NCI-H2171 treated with DMSO at 0.1 percent for 48 hours (cell line): ENCODE data around the gene MAPK14.
A peak's percentile ranks its signal among the peaks of the same experiment; 100 is the strongest.
"Not testable (repeated sequence)": the region's sequence is repeated elsewhere in the genome, so short reads cannot be mapped to it uniquely, and the experiment has no call there.

Experiments used
- DNase-seq: peaks from one replicate; lab custom pipeline; 2025; lab: John Stamatoyannopoulos, UW

Gene MAPK14

DNA sequence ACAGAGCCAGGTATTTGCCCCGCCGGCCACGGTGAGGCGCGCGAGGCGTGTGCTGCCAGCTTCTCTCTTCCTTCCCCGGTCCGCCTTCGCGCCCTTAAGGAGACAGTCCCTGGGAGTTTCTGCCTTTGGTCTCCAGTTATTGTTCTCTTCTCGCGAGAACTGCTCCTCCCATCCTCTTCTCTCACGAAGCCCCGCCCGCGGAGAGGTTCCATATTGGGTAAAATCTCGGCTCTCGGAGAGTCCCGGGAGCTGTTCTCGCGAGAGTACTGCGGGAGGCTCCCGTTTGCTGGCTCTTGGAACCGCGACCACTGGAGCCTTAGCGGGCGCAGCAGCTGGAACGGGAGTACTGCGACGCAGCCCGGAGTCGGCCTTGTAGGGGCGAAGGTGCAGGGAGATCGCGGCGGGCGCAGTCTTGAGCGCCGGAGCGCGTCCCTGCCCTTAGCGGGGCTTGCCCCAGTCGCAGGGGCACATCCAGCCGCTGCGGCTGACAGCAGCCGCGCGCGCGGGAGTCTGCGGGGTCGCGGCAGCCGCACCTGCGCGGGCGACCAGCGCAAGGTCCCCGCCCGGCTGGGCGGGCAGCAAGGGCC lies at the start of gene MAPK14:
Gene MAPK14 (plus strand): TSS at position 308 of the 587 bp plus-strand sequence. CDS start 350 bp downstream, outside the sequence.
- peak; percentile 99 for DNase-seq

DNA sequence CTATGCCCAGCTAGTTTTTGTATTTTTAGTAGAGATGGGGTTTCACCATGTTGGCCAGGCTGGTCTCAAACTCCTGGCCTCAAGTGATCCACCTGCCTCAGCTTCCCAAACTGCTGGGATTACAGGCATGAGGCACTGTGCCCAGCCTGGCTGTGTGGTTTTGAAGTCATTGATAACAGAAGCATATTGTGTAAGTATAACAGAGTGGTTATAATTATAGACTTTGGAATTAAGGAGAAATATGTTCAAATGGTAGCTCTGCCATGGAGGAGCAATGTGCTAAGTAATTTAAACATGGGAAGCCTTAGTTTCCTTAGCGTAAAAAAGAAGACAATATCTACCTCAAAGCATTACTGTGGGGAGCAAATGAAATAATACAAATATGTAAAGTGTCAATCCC lies 47.5 kb upstream of the MAPK14 start:
- DNase-seq = not testable (repeated sequence)

DNA sequence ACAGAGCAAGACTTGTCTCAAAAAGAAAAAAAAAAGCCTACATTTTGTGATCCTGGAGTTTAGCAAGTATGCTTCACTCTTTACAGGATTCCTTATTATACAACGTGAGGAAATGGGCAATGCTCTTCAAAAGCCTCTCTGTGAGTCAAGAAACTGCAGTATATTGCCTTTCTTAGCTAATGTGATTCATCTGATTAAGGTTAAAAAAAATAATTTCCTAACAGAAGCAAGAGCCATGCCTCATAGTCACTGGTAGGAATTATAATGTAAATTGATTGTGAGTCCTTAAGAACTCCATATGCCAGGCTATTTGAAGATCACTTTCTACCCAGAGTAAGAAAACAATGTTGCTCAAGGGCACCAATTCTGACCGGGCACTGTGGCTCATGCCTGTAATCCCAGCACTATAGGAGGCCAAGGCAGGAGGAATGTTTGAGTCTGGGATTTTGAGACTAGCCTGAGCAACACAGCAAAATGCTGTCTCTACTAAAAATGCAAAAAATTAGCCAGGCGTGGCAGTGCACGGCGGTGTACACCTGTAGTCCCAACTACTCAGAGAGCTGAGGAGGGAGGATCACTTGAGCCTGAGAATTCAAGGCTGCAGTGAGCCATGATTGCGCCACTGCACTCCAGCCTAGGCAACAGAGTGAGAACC lies 46.5 kb upstream of the MAPK14 start:
- peak; percentile 32 for DNase-seq

DNA sequence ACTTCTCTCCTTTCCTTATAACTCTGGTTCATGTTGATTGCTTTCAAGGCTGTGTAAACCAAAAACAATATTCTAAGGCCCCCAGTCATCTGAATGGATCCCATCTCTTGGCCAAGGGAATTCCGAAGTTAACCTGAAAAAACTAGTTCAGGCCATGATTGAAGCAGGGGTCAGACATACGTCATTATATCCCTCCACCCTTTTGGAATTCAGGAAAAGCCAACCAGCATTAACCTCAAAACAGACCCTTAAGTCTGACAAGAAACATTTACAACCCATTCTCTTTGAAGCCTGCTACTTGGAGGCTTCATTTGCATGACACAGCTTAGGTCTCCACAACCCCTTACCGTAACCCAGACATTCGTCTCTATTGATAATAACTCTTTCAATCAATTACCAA lies 42.9 kb upstream of the MAPK14 start:
- DNase-seq = no peak

DNA sequence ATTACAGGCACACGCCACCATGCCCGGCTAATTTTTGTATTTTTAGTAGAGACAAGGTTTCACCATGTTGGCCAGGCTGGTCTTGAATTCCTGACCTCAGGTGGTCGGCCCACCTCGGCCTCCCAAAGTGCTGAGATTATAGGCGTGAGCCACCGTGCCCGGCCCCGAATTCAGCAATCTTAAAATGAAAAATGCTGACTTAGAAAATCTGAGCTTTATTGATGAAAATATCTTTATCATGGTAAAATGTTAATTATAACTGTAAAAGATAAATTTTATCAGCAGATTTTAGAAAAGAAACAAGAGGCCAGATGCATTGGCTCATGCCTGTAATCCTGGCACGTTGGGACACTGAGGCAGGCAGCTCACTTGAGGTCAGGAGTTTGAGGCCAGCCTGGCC lies 39.6 kb upstream of the MAPK14 start:
- not testable (repeated sequence) for DNase-seq

DNA sequence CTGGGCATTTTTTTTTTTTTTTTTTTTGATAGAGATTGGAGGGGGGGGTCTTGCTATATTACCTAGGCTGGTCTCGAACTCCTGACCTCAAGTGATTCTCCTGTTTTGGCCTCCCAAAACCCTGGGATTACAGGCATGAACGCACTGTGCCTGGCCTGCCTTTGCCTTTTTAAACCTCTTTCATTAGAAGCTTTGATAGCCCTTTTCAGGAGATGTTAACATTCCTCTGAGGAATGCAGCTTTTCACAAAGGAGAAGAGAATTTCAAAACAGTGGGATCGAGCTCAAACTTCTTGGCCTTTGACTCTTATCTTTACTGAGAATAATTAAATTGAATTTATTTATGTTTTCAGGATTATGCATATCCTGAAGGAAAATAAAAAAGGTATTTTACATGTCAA lies 34.5 kb upstream of the MAPK14 start:
- no peak for DNase-seq

DNA sequence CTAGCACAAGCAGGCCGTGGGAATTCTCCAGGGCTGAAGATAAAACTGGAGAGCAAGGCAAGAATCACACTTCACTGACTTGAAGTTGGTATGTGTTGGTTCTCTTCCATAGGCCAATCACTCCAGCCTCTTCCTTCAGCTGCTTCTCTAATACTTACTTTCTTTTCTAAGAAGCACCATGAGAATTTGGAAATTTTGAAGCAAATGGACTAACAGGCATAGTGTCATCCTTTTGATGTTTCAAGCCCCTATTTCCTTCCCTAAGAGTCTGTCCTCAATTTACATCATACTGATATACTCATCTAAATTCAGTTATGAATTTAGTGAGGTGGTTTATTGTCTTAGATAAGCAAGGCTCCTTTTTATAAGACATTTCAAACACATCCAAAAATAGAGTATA lies 27.2 kb upstream of the MAPK14 start:
- DNase-seq = no peak

DNA sequence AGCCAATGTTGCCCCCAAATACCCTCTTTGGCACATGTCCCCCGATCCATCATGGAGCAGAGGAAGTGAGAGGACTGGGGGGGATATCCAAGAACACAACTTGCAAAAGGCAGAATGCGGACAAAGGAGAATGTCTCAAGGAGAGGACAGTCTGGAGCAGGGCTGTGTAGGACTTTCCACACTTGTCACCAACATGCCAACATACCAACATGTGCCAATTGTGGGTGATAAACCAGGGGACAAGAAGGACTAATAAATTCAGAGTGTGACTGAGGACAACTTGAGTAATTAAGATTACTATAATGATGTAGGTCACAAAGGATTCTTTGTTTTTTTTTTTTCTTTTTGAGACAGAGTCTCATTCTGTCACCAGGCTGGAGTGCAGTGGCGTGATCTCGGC lies 11.9 kb upstream of the MAPK14 start:
- DNase-seq = no peak

DNA sequence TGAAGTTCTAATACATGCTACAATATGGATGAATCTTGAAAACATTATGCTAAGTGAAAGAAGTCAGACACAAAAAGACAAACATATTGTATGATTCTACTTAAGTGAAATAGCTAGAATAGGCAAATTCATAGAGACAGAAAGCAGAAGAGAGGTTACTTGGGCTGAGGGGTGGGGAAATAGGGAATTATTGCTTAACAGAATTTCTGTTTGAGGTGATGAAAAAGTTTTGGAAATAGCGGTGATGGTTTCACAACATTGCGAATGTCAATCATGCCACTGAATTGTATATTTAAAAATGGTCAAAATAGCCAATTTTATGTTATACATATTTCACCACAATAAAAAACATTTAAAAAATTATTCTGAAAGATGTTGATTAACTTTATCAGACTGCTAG lies 9.3 kb upstream of the MAPK14 start:
- DNase-seq = no peak

DNA sequence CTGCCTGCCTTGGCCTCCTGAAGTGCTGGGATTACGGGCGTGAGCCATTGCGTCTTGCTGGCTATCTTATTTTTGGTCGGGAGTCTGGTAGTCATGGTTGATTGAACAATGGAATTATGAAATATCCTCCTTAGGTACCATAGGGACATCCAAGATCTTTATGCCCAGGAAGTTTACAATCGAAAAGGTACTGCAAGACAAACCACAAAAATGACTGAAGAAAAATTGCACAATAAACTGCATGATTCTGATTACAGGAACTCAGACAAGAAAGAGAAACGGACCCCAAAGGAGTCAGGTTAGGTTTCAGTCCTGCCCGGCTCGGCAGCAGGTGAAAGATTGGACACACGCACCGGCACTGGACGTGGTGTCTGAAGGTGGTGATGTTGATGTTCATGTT lies 8.4 kb upstream of the MAPK14 start:
- no peak for DNase-seq

DNA sequence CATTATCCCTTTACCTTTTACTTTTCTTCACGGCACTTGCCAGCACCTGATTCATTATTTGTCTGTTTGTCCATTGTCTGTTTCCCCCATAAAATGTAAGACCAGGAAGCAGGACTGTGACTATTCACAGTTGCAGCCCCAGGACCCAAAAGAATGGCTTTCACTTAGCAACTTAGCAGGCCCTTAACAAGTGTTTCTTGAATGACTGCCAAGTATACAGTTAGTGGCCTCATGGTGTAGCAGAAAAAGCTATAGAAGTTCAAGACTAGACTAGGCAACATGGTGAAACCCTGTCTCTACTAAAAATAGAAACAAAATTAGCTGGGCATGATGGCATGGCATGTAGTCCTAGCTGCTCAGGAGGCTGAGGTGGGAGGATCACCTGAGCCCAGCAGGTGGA lies 7.5 kb upstream of the MAPK14 start:
- no peak for DNase-seq

DNA sequence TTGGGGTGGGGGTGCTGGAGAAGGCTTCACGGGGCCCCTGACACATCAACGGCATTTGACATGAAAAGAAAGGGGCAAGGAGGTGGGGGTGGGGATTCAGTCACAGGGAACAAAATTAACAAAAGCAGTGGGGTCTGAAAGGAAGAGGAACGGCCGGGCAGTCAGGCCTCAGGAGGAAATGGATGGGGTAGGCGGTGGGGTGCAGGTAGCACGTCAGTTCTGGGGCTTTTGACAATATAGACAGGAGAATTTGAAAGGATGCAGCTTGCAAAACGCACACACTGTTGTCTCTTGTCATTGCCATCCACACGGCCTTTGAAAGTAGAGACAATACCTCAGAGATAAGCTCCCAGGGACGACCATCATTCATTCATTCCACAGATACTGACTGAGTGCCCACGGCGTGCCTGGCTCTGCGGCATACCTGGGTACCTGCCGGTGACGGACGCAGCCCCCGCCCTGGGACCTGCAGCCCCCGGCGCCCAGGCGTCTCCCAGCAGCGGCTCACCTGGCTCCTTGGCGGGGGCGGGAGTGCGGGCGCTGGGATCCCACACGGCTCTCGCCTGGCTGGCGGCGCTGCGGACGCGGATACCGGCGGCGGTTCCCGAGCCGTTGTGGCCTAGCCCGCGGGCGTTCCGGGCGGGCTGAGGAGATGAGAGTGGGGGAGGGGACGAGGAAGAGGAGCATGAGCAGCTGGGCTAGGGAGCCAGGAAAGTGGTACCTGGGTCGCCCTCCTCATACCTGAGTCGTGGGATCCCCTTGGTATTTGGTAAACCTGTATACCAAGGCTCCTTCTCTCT lies 3.4 kb upstream of the MAPK14 start, which contains the start of gene SLC26A8:
Gene SLC26A8 (minus strand): TSS at position 646 of the 800 bp plus-strand sequence. CDS start 4,934 bp downstream, outside the sequence.
- no peak for DNase-seq

DNA sequence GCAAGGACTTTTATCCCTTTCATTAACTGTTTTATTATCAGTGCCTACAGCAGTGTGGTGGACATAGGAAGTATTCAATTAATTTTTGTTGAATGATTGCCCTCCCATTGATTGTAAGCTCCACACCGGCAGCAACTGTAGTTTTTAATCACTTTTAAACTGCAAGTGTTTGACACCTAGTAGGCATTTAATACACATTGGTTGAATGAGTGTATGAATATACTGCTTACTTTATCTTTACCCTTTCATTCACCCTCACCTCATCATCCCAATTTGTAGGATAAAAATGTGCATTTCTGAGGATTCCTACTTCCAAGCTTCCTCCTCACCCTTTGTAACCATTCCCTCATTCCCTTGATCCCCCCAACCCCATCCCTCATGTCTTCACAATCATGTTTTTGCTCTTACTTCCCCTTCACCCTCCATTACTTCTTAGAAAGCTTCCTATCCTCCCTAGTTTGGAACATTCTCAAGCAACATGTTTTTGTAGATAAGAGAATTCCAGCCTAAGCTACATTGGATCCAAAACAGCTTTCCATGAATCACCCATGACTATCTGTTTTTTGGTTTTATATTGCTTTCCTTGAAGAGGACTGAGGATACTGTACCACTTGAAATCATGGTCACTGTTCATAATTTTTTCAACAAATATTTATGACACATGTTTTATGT lies 2.2 kb upstream of the MAPK14 start:
- no peak for DNase-seq

DNA sequence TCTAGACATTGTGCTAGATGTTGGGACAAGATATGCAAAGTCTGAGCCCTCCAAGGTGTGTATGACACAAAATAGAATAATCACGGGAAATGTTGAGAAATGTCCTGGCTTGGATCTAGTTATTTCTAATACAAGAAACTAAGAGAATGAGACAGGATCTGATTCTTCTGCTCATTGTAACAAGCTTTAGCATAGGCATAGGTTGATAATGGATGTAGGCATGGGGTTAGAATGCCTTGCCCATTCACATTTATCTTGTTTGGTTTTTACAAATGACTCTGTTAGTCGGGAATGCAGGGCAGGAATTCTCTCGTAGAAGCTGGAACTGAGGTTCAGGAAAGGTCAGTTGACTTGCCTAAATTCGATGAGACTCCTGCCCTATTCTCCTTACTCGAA lies 1.7 kb upstream of the MAPK14 start:
- no peak for DNase-seq

DNA sequence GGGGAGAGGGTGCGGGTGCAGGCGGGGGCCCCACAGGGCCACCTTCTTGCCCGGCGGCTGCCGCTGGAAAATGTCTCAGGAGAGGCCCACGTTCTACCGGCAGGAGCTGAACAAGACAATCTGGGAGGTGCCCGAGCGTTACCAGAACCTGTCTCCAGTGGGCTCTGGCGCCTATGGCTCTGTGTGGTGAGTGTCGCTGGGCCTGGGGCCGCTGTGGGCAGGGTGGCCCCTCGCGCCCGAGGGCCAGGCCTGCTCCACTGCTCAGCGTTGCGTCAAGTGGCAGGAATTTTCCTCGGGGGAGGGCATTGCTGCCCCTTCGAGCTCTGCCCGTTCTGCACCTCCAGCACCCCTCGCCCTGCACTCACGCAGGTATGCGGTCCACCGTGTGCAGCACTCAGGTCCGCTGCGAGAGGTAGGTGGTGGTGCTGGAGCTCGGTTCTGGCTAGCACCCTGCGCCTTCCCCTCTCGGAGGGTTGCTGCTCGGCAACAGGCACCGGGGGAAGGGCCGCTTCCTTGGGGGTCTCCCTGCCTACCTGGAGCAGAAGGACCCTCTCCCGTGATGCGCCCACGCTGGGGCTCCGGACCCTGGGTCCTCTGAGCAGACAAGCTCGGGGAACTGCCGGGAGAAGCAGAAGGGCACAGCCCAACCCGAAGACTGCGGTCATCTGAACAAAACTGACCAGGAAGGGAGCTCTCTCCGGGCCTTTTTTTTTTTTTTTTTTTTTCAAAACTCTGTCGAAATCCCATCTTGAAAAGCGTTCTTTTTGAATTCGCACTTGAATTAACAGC lies 674 bp downstream of the MAPK14 start:
- peak; percentile 50 for DNase-seq

DNA sequence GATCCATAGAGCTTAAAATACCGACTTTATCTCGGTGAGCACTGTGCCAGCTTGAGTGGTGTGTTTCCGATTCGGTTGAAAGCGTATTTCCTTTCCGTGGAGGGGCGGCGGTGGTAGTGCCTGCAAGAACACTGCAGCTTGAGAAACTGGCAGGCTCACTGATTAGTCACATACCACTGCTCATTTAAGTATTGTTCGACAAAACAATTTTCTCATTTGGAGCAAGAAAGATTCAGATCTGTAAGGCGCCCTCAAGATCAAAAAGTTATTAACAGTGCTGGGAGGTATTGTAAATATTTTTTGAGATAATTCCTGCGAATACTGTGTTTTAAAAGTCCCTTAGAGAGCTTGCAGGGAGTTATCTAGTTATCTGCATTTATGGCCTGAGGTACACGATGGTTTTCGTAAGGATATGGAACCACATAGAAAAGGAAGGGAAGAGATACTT lies 1.3 kb downstream of the MAPK14 start:
- peak; percentile 51 for DNase-seq

DNA sequence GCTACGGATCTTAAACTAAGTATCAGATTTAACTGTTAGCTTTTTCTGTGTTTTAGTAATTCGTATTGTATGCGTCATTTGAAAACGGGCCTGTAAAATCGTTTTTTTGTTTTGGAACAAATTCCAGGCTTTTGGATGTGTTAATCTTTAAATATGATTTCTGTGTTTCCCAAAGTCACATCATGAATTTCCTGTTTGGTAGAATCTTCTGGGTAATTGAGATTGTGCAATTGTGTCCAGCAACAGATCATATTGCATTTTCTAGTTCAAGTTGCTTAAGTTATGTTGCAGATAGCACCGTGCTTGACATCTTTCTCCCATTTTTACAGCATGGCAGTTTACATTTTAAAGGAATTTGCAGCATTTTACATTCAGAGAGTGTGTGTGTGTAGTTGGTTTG lies 1.9 kb downstream of the MAPK14 start:
- peak; percentile 9 for DNase-seq

DNA sequence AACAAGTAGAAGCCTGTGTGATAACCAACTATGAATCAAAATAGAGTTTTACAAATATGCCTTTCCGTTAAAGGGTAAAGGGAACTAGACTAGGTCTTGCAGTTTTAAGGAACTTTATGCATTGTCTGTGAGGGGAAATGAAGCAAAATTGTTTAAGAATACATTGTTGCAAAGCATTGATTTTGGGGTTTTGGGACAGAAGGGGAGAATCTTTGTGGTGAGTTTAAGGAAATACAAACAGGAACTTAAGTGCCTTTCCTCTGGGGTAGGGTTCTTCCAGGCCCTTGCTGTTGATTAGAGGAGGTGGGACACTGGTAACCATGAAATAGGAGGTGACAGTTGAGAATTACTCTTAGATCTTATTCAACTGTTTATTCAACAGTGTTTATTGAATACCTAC lies 4.7 kb downstream of the MAPK14 start:
- DNase-seq = no peak

DNA sequence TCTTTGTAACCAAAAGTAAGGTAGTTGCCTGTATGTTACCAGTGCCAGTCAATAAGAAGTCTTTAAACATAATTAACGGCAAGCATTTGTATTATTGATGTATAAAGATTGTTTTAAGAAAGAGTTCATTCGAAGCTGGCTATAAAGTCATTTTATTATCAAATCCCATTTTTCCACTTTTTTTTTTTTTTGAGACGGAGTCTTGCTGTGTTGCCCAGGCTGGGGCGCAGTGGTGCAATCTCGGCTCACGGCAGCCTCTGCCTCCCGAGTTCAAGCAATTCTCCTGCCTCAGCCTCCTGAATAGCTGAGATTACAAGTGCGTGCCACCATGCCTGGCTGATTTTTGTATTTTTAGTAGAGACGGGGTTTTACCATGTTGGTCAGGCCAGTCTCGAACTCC lies 5.5 kb downstream of the MAPK14 start:
- DNase-seq = not testable (repeated sequence)

DNA sequence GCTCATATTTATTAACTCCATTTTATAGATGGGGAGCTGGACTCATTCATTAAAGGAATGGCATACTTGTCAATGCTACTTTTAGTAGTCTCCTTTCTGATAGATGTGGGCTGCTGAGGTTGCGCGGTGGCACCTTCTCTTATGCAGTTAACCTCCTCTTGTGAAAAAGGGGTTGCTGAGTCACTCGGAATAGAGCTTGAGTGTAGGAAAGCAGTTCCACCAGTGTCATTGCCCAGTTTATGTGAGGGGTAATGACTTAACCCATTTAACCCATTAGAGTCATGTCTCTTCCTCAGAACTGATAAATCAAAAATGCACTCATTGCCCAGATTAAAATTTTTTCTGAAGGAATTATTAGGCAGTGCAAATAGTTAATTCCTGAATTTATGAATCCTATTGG lies 6.3 kb downstream of the MAPK14 start:
- DNase-seq = no peak

DNA sequence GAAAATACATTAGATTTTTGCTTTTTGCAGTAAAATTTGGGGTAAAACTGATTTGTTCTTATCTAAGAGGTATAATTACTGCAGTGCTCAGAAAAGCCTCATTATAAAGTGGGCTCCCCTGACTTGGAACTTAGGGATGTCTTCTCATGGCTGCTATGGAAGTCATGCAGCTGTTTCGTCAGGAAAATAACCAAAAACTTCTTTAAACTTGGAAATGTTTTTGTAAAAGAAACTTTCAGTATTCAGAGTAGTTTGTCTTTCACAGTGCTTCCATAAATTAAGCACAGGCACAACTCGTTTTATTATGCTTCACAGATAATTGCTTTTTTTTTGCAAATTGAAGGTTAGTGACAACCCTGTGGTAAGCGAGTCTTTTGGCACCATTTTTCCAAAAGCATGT lies 6.8 kb downstream of the MAPK14 start:
- DNase-seq = no peak

DNA sequence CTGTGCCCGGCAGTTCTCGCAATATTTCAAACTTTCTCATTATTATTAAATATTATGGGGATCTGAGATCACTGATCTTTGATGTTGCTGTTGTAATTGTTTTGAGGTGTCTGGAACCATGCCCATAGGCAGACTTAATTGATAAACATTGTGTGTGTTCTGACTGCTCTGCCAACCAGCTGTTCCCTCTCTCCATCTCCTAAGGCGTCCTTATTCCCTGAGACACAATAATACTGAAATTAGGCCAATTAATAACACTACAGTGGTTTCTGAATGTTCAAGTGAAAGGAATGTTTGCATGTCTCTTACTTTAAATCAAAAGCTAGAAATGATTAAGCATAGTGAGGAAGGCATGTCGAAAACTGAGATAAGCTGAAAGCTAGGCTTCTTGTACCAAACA lies 7.6 kb downstream of the MAPK14 start:
- DNase-seq = peak; percentile 81
